RKO (cell line): ENCODE results near the gene STC2.
A peak's percentile ranks its signal among the peaks of the same experiment; 100 is the strongest.
"Not testable (repeated sequence)": the region's sequence is repeated elsewhere in the genome, so short reads cannot be mapped to it uniquely, and the experiment has no call there.

Source experiments
- DNase-seq: peaks from one replicate; pipeline ENCODE4 v3.0.0-alpha.2; 2016; ENCODE audit warnings: low spot score

The STC2 gene

DNA sequence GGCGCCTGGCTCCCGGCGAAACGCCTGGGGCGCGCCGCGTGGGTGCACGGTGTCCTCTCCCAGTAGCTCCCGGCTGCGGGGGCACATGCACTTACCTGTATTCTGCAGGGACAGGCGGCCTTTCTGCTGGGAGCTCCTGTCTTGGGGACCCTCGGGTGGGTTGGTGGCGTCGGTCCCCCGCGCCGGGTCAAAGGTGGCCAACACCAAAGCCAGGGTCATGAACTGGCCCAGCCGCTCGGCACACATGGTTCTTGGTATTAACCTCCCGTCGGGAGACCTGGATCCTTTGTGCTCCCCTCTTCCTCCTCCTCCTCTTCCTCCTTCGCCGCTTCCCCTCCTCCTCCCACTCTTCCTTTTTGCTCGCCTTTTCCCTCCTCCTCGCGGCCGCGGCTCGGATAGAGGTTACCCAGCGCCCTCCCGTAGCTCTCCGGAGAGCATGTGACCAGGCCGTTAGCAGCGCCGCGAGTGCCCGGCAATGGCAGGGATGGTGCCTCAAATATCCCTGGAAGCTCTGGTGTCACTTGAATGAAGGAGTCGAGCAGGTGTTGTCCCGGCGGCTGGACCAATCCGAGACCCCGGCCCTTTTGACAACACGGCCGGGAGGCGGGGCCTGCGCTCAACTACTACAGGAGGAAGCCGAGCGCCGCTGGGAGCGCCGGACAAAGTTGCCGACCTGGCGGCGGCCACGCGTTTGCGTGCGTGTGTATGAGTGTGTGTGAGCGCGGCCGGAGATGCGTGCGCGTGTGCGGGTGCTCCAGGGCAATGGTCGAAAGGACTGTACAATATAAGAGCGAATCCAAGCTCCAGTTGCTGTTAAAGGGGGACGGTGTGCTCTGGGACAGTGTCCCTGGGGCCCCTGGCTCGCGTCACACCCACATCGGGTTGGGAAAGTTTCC lies at the start of gene STC2:
TSS of gene STC2 (minus strand) at position 467 of the 896 bp plus-strand sequence. CDS start at position 246, 221 bp downstream.
- DNase-seq: no peak

DNA sequence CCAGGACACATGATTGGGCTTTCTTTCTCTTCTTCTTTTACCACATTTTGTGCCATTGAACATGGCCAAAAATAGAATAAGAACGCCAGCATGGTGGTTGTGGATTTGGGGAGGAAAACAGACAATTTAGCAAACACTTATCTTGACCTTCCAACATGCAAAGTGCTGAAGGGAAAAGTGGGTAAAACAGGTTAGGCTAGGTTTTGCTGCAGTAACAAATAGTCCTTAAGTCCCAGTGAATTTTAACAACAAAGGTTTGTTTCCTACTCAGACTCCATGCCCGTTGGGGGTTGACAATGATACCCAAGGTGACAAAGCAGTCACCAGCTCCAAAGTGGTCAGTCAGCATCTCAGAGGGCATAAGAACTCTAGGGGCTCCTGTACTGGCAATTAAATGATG lies 43.2 kb upstream of the STC2 start:
- no peak for DNase-seq

GRCh38 chr5:173363406-173363805 lies 35.2 kb upstream of the STC2 start:
- not testable (repeated sequence) for DNase-seq

DNA sequence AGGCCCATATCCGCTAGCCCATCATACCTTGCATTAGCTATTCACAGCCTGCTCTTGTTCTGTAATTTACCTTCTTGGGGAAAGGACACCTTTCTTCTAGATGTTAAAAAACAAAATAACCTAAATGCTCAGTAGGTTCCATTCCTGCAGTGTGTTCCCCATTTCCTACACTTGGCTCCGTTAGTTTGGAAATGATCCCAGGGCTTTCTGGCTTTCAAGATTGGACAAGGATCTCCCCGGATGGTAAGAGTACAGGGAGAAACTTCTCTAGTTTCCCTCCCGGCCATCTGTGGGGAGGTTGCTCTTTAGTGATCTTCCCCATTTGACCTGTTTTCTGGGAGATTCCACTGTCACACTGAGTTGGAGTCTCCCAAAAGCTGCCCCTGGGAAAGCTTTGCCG lies 27.3 kb upstream of the STC2 start:
- no peak for DNase-seq

GRCh38 chr5:173354645-173355044 lies 26.4 kb upstream of the STC2 start:
- no peak for DNase-seq

- no peak for DNase-seq
Observed at GRCh38 chr5:173352366-173353349, 24.4 kb upstream of the STC2 start.

DNA sequence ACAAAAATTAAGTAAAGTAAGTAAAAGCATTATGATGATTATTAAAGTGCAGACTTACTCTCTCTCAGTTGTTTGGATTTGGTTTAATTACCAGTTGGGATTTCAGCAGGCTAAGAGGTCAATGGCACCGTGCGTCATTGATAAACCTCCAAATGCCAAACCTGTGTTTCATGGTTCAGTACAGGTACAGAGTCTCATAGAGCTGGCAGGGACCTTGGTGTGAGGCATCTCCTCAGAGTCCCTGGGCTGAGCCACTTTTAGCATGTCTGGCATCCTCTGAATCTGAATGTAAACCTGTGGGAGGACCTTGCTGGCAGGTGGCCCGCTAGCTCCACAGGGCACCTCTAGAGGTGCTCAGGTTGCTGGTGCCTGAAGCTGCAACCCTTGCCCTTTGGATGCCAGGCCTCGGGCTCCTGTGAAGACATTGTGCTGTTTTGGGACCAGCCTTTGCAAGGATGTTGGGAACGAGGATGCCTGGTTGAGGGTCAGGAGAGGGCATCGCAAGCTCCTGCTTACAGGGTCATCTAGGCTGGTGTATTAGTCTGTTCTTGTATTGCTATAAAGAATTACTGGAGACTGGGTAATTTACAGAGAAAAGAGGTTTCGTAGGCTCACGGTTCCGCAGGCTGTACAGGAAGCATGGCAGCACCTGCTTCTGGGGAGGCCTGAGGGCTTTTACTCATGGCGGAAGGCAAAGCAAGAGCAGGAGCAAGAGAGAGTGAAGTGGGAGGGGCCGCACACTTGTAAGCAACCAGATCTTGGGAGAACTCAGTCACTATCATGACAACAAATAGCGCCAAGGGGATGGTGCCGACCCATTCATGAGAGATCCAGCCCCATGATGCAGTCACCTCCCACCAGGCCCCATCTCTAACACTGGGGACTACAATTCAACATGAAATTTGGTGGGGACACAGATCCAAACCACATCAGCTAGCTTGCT lies 14.9 kb upstream of the STC2 start:
- no peak for DNase-seq

DNA sequence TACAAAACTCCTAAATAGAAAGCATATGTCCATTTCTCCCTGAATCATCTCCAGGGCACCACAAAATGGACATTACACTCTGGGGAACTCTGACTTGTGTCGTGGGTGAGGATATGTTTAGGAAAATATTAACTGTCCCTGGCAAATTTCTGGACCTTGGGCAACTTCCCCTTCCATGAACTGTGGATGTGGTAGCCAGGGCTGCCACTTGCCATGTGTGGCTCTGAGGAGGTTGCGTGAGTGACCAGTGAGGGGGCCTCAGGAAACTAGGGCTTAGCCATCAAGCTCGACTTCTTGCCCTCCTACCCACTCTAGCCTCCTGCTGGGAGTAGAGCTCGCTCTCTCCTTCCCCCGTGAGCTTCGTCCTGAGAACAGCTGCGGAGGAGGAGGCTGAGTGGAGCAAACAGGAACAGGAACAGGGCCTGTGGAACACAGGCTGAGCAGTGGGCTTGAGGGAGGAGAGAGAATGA lies 13.8 kb upstream of the STC2 start:
- no peak for DNase-seq

- DNase-seq: no peak
Observed at GRCh38 chr5:173340984-173341383, 12.8 kb upstream of the STC2 start.

- no peak for DNase-seq
Observed at GRCh38 chr5:173340451-173340850, 12.2 kb upstream of the STC2 start.

GRCh38 chr5:173339286-173339685 lies 11.1 kb upstream of the STC2 start:
- no peak for DNase-seq

- no peak for DNase-seq
Observed at GRCh38 chr5:173338380-173339015, 10.3 kb upstream of the STC2 start.

DNA sequence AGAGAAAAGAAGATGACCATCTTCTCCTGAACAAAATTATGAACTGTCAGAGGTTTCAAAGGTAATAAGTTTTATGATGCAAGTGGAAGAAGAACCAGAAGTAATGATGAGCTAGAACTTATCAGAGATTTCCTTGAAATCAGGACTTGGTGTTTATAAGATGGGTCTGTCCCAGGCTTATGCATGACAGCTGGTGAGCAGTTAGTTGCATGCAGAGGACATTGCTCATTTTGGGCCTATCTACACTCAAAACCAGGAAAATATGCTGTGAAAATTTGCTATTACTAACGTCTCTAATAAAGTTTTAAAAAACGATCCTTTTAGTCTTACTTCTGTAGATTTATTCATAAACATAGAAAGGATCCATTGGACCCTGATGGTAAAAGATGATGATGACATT lies 6.6 kb upstream of the STC2 start:
- no peak for DNase-seq

DNA sequence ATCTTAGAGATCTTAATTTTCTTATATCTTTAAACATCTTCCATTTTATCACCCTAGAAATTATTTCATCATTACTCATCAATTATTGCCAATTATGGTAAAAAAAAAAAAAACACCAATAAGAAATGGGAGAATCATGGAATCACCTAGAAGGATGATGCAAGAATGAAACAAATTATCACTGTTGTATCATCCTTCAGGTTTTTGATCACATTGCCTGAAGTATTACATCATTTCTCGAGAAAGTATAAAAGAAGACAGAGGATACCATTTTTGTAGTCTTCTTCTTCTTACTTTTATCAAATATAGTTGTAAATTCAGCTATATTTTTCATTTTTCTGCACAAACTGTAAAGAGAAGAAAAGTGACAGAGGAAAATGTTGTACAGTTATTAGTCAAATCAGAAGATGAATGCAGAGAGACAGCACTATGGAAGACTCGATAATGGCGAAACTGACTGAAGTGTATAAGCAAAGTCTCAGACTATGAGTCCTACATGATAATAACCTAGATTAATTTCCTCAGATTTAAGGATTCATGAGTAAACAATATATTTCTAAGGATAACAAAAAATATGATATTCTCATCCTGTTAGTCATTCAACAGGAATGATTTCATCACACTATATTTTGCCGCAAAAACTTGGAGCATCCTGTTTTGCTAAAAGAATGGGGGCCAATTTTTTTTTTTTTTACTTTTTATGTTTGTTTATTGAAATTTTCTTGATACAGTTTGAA lies 5.9 kb upstream of the STC2 start:
- DNase-seq: peak; percentile 66

DNA sequence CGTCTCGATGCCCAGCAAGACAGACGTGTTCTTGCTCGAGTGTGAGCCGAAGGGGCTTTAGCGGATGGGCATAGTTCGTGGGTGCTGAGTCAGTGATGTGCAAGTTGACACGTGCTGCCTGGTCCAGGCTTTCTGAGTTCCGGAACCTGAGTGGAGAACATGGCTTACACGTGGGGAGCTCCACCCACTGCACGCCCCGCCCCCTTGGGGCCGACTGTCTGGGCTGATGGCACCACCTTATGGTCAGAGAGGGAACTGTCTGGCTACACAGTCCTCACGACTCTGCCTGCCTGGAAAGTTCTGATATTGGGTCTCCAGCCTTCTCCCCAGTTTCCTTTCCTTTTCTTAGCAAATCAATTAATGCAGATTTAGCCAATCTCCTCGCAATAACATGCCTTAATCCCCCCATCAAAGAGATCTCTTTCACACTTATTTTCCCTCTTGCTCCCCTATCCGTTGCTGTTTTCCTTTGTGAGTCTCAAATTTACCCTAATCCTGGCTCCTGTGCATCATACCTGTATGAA lies 3.8 kb upstream of the STC2 start:
- peak; percentile 82 for DNase-seq

GRCh38 chr5:173331287-173331686 lies 3.1 kb upstream of the STC2 start:
- DNase-seq: no peak

DNA sequence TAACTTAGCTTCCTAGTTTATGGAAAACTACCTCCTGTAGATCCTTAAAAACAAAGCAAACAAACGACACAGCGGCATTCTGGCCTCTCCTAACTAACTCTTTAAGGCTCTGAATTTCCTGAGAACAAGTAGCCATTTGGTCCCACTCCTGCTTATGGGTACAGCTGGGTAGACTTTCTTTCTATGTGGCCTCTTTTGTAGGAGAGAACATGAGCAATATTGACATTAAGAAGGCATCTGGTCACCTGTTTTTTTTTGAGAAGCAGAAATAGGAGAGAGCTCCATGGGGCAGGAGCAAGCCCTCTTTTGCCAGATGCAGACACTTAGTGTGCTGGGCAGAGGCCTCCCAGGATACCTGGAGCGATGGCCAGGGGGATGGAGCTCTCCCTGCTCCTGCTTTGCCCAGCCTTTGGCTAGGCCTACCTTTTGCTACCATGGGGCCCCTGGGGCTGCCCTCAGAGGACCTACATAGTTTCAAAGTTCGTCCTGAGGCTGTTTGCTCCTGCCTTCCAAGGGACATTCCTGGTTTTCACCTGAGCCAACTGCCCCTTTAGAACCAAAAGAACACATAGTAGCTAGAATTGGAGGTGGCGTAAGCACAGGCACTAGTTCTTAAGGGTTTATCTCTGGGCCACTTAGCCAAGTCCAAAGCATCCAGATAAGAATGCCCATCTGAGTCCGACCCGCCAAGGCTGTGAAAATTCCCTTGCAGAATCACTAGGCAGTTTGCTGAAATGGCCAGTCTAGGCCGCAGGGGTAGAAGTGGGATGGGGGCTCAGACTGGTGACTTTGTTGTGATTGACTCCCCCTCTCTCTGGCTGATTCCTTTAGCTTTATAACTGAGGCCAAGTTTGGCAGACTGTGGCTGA lies 2.4 kb upstream of the STC2 start:
- no peak for DNase-seq

DNA sequence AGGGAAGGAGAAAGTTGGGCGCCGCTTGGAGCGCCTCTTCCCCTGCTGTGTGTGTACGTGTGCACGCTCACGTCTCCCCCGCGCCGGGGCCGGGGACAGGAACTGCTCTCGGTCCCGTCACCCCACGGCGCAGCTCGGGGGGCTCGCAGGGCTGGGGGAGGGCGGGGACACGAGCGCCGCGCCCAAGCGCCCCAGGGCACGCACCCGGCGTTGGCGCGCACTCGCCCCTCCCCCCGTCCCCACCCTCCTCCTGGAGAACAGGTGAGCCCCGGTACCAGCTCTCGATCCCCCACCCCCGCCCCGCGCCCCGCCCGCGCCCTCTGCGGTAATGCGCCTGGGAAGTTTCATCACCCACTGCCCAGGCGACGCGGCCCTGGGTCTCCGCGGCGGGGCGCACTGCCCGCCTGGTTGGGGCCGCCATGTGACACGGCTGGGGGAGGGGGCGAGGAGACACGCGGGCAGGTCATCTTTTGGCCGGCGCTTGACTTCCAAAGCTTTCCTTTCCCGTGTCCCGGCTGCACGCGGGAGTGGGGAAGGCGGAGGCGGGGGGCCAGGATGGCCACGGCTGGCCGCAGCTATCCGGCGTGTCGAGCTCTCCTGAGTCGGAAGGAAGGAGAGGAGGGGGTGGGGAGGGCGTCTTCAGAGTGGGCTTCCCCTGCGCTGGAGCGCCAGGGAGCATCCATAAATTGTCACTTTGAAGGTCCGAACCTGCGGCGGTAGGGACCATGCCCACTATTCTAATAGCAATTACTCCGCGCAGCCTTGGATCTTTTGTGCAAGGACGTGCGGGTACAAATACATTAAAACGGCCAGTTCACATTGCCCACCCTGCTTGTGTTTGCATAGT lies 1.5 kb upstream of the STC2 start:
- DNase-seq: no peak
